CD4-positive, alpha-beta T cell treated with Interferon alpha-2 for 1 hour (primary cell): ENCODE measurements around the gene ARHGAP45.

Experiments used
- DNase-seq, 2 donors: peaks; one replicate each; pipeline ENCODE4 v3.0.0-alpha.2; 2020 to 2022

Gene ARHGAP45

DNA sequence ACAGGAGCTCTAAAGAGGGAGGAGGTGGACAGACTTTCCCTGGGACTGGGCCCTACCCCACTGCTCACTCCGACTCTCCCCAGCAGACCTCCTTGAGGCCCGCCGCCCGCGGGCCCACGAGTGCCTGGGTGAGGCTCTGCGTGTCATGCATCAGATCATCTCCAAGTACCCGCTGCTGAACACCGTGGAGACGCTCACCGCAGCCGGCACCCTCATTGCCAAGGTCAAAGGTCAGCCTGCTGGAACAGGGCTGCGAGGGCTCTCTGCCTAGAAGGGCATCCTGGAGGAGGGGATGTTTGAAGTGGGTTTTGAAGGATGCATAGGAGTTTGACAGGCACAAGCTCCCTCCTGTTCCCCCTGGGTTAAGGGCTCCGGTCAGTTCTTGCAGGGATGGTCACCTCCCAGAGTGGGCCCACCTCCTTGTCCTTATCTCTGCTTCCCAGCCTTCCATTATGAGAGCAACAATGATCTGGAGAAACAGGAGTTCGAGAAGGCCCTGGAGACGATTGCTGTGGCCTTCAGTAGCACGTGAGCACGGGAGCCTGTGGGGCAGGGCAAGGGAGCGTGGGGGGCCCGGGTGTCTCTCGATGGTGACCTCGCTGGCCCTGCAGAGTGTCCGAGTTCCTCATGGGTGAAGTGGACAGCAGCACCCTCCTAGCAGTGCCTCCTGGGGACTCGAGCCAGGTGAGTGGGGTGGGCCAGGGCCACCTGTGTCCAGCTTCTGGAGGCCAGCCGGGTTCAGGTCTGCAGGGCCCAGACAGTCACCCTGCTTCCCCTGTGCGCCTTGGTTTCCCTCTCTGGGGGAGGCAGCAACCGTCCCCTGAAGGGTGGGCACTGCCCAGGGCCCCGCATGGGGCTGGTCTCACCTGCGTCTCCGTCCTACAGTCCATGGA, 6.3 kb downstream of the ARHGAP45 start:
- no peak for DNase-seq

DNA sequence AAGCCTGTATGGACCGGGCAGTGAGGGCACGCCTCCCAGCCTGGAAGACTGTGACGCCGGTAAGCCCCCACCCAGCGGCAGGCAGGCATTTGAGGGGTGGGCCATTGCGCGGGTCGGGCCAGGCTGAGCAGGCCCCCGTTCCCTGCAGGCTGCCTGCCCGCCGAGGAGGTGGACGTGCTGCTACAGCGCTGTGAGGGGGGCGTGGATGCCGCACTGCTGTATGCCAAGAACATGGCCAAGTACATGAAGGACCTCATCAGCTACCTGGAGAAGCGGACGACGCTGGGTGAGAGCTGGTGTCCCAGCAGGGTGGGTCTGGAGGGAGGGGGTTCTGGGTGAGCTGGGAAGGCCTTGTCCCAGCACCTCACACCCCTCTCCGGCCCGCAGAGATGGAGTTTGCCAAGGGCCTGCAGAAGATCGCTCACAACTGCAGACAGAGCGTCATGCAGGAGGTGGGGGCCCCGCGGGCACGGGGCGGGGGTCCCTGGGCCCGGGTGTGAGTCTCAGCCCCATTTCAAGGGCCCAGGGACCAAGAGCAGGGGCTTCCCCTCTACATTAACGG, 7.1 kb downstream of the ARHGAP45 start:
- DNase-seq, result no peak

DNA sequence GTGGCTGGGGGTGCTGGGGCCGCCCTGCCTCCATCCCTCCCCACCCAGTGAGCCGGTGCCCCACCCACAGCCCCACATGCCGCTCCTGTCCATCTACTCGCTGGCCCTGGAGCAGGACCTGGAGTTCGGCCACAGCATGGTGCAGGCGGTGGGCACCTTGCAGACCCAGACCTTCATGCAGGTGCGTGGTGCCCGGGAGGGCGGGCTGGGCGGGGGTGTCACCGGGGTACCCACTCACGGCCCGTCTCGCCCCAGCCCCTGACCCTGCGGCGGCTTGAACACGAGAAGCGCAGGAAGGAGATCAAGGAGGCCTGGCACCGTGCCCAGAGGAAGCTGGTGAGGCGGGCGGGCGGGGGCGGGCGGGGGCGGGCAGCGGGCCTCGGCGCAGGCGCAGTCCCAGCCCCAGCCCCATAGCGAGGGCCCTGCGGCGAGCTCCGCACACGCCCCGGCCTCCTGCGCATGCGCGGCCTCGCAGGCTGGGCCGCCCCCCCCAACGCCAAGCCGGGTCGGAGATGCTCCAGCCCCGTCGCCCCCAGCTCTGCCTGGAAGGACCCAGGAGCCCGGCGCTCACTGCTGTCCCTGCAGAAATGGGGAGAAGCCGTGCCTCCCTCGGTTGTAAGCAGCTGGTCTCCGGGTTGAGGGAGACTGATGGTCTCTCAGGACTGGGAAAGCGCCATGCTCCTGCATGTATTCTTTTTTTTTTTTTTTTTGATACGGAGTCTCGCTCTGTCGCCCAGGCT, 7.7 kb downstream of the ARHGAP45 start:
- DNase-seq, result peak; percentile 93 to 95

- no peak for DNase-seq
These were observed 9.0 kb downstream of the ARHGAP45 start for GRCh38 chr19:1076046-1076386.

- DNase-seq, result peak; percentile 93 to 95
These were observed 10.0 kb downstream of the ARHGAP45 start for GRCh38 chr19:1076951-1077350.

- DNase-seq, result peak; percentile 46 to 73
These were observed 12.7 kb downstream of the ARHGAP45 start for GRCh38 chr19:1079566-1080111.

DNA sequence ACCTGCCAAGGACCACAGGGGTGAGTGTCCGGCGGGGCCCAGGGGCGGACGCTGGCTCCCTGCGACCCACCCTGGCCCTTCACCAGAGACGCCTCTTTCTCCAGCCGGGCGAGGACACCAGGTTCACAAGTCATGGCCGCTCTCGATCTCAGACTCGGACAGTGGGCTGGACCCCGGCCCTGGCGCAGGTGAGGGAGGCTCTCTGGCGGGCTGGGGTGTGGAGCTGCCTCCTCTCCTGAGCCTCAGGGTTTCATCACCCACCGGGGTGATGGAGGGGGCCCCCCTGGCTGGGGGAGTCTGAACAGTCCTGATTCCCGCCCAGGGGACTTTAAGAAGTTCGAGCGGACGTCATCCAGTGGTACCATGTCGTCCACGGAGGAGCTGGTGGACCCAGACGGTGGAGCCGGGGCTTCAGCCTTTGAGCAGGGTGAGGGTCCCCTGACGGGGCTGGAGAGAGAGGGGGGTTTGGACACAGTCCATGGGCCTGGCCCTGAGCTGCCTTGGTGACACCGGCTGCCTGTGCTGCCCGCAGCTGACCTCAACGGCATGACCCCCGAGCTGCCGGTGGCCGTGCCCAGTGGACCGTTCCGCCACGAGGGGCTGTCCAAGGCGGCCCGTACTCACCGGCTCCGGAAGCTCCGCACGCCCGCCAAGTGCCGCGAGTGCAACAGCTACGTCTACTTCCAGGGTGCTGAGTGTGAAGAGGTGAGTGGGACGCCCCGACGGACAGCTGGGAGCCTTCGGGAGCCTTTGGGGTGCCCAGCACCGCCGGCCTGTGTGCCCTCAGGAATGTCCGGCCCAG, 13.6 kb downstream of the ARHGAP45 start:
- DNase-seq, result peak in 1 of 2 donors; percentile 12

DNA sequence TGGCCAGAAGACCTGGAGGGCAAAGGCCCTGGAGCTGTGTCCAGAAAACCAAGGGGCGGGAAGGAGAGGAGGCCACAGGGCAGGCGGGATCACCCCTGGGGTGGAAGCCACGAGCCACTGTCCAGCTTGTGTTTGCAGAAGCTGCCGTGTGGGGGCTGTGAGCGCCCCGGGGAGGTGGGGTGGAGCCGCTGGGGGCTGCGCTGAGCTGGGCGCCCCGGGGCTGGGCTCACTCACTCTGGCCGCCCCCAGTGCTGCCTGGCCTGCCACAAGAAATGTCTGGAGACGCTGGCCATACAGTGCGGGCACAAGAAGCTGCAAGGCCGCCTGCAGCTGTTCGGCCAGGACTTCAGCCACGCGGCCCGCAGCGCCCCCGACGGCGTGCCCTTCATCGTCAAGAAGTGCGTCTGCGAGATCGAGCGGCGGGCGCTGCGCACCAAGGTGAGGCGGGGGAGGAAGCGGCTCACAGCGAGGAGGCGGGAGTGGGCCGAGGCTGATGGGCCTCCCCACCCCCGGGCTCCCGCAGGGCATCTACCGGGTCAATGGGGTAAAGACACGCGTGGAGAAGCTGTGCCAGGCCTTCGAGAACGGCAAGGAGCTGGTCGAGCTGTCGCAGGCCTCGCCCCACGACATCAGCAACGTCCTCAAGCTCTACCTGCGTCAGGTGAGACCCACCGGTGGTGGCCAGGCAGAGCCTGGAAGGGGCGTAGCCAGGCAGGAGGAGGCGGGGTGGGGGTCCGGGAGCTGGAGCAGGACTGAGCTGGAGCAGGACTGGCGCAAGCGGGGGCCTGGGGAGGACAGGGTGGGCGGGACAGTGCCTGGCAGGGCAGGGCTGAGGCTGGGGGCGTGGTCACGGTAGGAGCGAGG, 14.6 kb downstream of the ARHGAP45 start:
- DNase-seq, result peak in 1 of 2 donors; percentile 12

GRCh38 chr19:1082165-1082927, 15.4 kb downstream of the ARHGAP45 start:
- peak; percentile 91 to 93 for DNase-seq

DNA sequence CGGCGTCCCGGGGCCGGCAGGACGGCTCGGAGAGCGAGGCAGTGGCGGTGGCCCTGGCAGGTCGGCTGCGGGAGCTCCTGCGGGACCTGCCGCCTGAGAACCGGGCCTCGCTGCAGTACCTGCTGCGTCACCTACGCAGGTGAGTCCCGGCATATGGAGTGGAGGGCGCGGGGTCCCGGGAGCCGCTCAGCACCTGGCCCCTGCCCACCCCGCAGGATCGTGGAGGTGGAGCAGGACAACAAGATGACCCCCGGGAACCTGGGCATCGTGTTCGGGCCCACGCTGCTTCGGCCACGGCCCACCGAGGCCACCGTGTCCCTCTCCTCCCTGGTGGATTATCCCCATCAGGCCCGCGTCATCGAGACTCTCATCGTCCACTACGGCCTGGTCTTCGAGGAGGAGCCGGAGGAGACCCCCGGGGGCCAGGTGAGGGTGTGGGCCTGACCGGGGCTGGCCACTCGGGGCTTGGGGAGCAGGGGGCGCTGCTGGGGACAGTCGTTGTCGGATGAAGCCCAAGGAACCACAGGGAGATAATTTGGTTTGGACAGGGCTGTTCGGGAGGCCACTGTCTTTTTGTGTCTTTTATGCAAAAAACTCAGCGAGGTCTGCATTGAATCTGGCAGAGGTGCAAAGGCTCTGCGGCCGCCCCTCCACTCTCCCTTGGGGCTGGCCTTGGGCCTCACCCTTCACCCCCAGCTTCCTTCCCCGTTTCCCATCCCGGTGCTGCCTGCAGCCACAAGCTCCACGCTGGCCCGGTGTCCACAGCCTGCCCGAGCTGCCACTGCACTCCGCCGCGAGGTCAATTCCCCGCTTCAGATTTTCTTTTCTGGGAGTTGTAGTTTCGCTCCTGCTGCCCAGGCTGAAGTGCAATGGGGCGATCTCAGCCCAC, 16.2 kb downstream of the ARHGAP45 start:
- peak in 1 of 2 donors; percentile 4 for DNase-seq

DNA sequence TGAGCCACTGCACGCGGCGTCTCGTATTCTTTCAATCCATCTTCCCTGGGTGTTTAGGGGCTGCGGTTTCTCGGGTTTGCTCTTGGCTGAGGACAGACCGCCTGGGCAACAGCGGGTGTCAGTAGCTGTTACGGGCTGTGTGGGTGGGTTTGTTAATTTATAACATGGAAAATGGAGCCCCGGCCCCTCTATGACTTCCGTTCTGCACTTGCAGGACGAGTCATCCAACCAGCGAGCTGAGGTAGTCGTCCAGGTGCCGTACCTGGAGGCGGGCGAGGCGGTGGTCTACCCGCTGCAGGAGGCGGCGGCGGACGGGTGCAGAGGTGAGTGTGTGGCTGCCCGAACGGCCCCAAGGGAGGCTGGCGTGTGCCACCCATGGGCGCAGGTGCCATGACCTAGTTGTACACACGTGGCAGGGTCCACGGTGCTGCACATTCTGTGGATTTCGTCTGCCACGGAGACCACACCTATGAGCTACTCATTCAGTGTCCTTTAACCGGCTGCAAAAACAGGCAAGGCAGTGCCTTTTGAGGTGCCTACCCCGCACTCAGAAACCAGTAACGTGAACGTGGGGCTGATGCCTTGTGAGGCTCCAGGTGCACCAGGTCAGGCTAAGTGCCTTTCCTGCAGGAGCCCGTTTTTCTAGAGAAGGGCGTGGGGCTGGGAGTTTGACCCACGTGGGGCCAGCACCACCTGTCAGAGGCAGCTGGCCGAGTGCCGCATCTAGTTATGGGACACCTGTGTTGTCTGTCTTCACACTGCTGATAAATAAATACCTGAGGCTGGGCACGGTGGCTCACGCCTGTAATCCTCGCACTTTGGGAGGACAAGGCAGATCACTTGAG, 17.3 kb downstream of the ARHGAP45 start:
- DNase-seq, result peak in 1 of 2 donors; percentile 5

- no peak for DNase-seq
These were observed 18.2 kb downstream of the ARHGAP45 start for GRCh38 chr19:1085053-1085658.

GRCh38 chr19:1085676-1086442, 18.9 kb downstream of the ARHGAP45 start:
- DNase-seq, result no peak

DNA sequence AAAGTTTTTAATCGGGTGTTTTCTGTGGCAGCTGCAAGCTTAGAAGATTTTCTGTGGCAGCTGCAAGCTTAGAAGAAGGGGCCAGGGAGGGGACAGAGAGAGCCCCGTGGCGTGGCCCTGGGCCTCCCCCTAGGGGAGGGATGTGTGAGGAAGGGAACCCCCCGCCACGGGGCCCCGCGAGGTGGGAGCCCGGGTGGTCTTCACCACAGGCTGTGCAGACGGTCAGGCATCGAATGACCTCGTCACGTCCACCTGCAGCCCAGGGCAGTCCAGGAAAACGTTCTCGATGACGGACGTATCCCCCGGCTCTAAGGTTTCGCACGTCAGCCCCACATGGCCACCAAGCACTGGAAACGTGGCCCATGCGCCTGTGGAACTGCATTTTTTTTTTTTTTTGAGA, 19.6 kb downstream of the ARHGAP45 start:
- no peak for DNase-seq

DNA sequence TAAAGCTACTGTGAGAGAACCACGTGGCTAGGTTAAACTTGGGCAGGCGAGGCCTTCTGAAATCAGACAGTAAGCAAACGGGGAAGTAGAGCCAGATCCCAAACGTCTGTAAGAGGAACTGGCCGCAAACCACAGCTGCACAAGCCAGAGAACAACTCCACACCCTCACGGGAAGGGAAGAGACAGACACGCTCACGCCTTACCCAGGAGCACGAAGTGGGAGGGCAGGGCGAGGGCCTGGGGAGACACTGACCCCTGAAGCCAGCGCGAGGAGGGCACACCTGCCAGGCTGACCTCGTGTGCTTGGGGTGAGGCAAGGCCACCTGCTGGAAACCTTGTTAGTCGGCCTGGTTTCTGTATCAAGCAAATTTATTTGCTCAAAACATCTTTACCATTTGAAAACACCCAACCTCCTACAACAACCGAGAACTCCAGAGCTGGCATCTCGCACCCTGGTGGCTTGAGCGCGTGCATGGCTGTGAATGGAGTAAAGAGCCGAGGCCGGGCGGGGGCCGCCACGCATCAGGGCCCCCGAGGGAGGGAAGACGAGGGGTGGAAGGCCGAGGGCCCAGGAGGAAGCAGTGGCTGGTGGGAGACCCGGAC, 20.9 kb downstream of the ARHGAP45 start:
- peak; percentile 64 to 71 for DNase-seq

DNA sequence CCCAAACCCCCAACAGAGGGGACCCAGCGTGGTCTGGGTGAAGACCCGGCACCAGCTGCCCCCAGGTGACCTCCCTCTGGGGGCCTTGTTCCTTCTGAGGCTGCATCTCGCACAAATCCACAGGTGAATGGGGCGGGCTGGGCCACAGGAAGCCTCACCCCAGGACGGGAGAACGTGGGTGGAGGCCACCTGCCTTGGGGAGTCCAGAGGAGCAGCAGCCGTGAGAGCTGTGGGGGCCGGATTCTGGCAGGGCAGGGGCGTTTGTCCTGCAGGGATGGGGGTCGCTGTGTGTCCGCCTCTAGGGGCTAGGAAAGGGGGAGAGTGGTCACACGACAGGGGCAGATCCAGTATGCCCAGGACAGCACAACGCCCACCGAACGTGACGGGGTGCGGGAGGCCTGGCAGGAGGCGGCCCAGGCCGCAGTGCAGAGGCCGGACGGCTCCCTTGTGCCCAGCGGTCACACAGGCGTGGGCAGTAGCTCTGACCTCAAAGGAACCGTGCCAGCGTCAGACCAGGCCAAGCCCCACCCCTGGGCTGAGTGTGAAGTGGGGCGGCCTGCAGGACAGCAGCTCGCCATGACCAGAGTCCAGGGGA, 21.5 kb downstream of the ARHGAP45 start:
- no peak for DNase-seq
